ENCODE measurements around the gene CENPQ. TPM values are rescaled to one million over a fixed set of nuclear protein-coding genes. Genes with fewer than 3 reads are reported as not detected.

The CENPQ gene
- total and polyA plus RNA-seq, 12 donors = 3.3 to 6.9 (median 4.8) TPM

GRCh38 chr6:49519660-49520059 lies 56.5 kb downstream of the CENPQ start:
- ATAC-seq = no peak

DNA sequence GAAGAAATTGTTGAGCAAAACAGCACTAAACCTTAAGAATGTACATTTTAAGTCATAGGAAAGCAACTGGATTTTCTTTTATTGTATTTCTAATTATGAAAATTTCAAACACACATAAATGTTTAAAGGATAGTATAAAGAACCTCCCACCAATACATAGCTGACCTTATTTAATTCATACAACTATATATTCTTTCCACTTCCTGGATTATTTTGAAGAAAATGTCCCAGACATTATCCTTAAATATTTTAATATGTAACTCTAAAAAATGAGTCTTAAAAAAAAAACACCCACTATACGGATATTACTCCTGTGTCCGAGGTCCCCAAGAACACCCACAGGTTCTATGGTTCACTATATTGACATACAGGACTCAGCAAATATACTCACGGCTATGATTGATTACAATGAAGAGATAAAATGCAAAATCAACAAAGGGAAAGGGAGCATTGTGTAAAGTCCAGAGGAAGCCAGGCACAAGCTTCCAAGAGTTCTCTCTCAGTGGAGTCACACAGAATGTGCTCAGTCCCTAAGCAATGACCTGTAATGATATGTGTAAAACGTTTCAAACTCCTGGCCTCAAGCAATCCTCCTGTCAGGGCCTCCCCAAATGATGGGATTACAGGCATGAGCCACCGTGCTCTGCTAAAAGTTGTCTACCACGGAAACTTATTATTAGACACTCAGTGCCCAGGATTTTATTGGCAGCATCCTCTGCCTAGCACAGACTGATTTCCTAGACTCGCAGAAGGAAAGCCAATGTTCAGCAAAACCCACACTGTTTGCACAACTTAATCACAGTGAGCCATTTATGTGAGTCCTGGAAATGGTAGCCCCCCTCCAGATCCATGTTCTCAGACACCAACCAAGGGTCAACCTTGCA lies 59.8 kb downstream of the CENPQ start:
- no peak overlapping the region for H3K27ac ChIP-seq

More at GRCh38 chr6:49519660-49520059, 56.5 kb downstream of the CENPQ start:
- Histone ChIP-seq H3K9me3 (no peaks in the 10 kb centered on the region), H3K27me3 (peaks cover 0 to 10% (median 0%) of the 10 kb centered on the region in 7 donors), H3K36me3 (no peaks in the 10 kb centered on the region), H3K4me3 (no peak overlapping the region), H3K4me1 (no peaks in the 10 kb centered on the region), H3K27ac (no peak overlapping the region)
- TF ChIP-seq, protein P1, sequence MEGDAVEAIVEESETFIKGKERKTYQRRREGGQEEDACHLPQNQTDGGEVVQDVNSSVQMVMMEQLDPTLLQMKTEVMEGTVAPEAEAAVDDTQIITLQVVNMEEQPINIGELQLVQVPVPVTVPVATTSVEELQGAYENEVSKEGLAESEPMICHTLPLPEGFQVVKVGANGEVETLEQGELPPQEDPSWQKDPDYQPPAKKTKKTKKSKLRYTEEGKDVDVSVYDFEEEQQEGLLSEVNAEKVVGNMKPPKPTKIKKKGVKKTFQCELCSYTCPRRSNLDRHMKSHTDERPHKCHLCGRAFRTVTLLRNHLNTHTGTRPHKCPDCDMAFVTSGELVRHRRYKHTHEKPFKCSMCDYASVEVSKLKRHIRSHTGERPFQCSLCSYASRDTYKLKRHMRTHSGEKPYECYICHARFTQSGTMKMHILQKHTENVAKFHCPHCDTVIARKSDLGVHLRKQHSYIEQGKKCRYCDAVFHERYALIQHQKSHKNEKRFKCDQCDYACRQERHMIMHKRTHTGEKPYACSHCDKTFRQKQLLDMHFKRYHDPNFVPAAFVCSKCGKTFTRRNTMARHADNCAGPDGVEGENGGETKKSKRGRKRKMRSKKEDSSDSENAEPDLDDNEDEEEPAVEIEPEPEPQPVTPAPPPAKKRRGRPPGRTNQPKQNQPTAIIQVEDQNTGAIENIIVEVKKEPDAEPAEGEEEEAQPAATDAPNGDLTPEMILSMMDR (IDR thresholded peaks at IDR 0.05) = no peak
- intact Hi-C loops (cut with DNase I) = loop anchor here in 1 of 10 donors (10.0 kb wide), 2 partner anchors 95 to 335 kb away; no protein-coding TSS in a partner anchor
- DNase-seq = no peak
- 82 to 87% methylated on average over 1 of the region's 1 CpG for WGBS, 2 donors

GRCh38 chr6:49523901-49524300 lies 60.7 kb downstream of the CENPQ start:
- Histone ChIP-seq H3K36me3 (no peaks in the 10 kb centered on the region), H3K27me3 (peaks cover 0 to 17% (median 0%) of the 10 kb centered on the region in 7 donors), H3K4me1 (no peaks in the 10 kb centered on the region), H3K9me3 (no peaks in the 10 kb centered on the region), H3K27ac (no peak overlapping the region), H3K4me3 (no peak overlapping the region)
- 94 to 98% methylated on average over 1 of the region's 1 CpG for WGBS, 2 donors
- DNase-seq (no peak), ATAC-seq (no peak)
- TF ChIP-seq, protein P1 (IDR thresholded peaks at IDR 0.05) = no peak
- intact Hi-C loops (cut with DNase I) = loop anchor here in 1 of 10 donors (10.0 kb wide), 2 partner anchors 91 to 331 kb away; no protein-coding TSS in a partner anchor

More for the DNA sequence above, 59.8 kb downstream of the CENPQ start:
- TF ChIP-seq, protein P1 (IDR thresholded peaks at IDR 0.05) = no peak
- H3K4me1 ChIP-seq = no peaks in the 10 kb centered on the region
- DNase-seq (no peak), ATAC-seq (no peak)
- intact Hi-C loops (cut with DNase I) = loop anchor here in 1 of 10 donors (10.0 kb wide), 2 partner anchors 92 to 332 kb away; no protein-coding TSS in a partner anchor
- no peaks in the 10 kb centered on the region for H3K9me3 ChIP-seq
- 74 to 77% methylated on average over 7 of the region's 7 CpGs for WGBS, 2 donors
- H3K36me3 ChIP-seq = no peaks in the 10 kb centered on the region
- H3K4me3 ChIP-seq = no peak overlapping the region
- peaks cover 0 to 12% (median 0%) of the 10 kb centered on the region in 7 donors for H3K27me3 ChIP-seq

- intact Hi-C loops (cut with DNase I) = loop anchor here in 1 of 10 donors (10.0 kb wide), 2 partner anchors 90 to 330 kb away; no protein-coding TSS in a partner anchor
- WGBS, 2 donors = 90 to 92% methylated on average over 7 of the region's 7 CpGs
- Histone ChIP-seq H3K9me3 (no peaks in the 10 kb centered on the region), H3K36me3 (no peaks in the 10 kb centered on the region), H3K4me3 (no peak overlapping the region), H3K27ac (no peak overlapping the region), H3K27me3 (peaks cover 0 to 17% (median 0%) of the 10 kb centered on the region in 7 donors), H3K4me1 (no peaks in the 10 kb centered on the region)
- no peak for ATAC-seq
- no peak for DNase-seq
- TF ChIP-seq, protein P1 (IDR thresholded peaks at IDR 0.05) = no peak
Measured at GRCh38 chr6:49524541-49524940, 61.4 kb downstream of the CENPQ start.
